Keratinocyte (primary cell): Measurements from ENCODE around the gene POU4F1. TPM values are rescaled to one million over a fixed set of nuclear protein-coding genes. Genes with fewer than 3 reads are reported as not detected.

Experiments
- DNase-seq: peaks from one replicate; pipeline ENCODE4 v3.0.0-alpha.2; 2011; ENCODE audit warnings: low read depth, missing footprints, low spot score
- FAIRE-seq: peaks from 2 replicates; lab custom pipeline; 2011; peaks lifted over from hg19 to GRCh38; lab: Jason Lieb, UNC
- H2AFZ ChIP-seq: 2 replicates; pipeline ENCODE4 v1.6.0; 2012; ENCODE audit warnings: low read length, control low read depth, inconsistent platforms; ENCODE audit not compliant: control insufficient read depth
- H3K27ac ChIP-seq: 2 replicates; pipeline ENCODE4 v1.5.1; 2011; ENCODE audit warnings: low read length; ENCODE audit not compliant: control insufficient read depth, insufficient read depth
- H3K27me3 ChIP-seq: 3 replicates; pipeline ENCODE4 v1.6.0; 2011; ENCODE audit warnings: low read length; ENCODE audit not compliant: control insufficient read depth, insufficient read depth; ENCODE audit errors: extremely low read depth
- H3K36me3 ChIP-seq, 2 experiments: 2 replicates in 1 of 2; 3 replicates in 1 of 2; pipeline ENCODE4 v1.5.1; 2011; ENCODE audit warnings: low read length in 2 of 2, mild to moderate bottlenecking in 1 of 2; ENCODE audit not compliant: control insufficient read depth in 2 of 2, insufficient read depth in 2 of 2; ENCODE audit errors: extremely low read depth in 1 of 2
- H3K4me1 ChIP-seq: 3 replicates; pipeline ENCODE4 v1.5.1; 2011; ENCODE audit warnings: low read length; ENCODE audit not compliant: control insufficient read depth, insufficient read depth; ENCODE audit errors: extremely low read depth
- H3K4me2 ChIP-seq: 3 replicates; pipeline ENCODE4 v1.6.0; 2011; ENCODE audit warnings: low read depth, low read length; ENCODE audit not compliant: control insufficient read depth, insufficient read depth; ENCODE audit errors: extremely low read depth
- H3K4me3 ChIP-seq, 3 experiments: fragments of 200-600 bp in 1 of 3; sonication (generic) in 1 of 3; 2 replicates in 2 of 3; 3 replicates in 1 of 3; pipeline ENCODE4 v1.5.1; 2011 to 2016; ENCODE audit warnings: low read length in 3 of 3, mild to moderate bottlenecking in 3 of 3, control low read depth in 2 of 3, inconsistent platforms in 1 of 3, low read depth in 1 of 3, mixed read lengths in 1 of 3, mixed run types in 1 of 3, moderate library complexity in 1 of 3; ENCODE audit not compliant: control insufficient read depth in 2 of 3, insufficient read depth in 2 of 3; ENCODE audit errors: extremely low read depth in 1 of 3
- H3K79me2 ChIP-seq: 2 replicates; pipeline ENCODE4 v1.6.0; 2012; ENCODE audit warnings: low read length; ENCODE audit not compliant: control insufficient read depth, insufficient read depth
- H3K9ac ChIP-seq: 3 replicates; pipeline ENCODE4 v1.6.0; 2011; ENCODE audit warnings: low read length; ENCODE audit not compliant: control insufficient read depth, insufficient read depth; ENCODE audit errors: extremely low read depth
- H3K9me1 ChIP-seq: 3 replicates; pipeline ENCODE4 v1.6.0; 2011; ENCODE audit warnings: low read length; ENCODE audit not compliant: control insufficient read depth, insufficient read depth; ENCODE audit errors: extremely low read depth
- H3K9me3 ChIP-seq: 2 replicates; pipeline ENCODE4 v1.5.1; 2012; ENCODE audit warnings: low read depth, low read length; ENCODE audit not compliant: control insufficient read depth
- H4K20me1 ChIP-seq: 3 replicates; pipeline ENCODE4 v1.6.0; 2011; ENCODE audit warnings: low read length; ENCODE audit not compliant: control insufficient read depth, insufficient read depth; ENCODE audit errors: extremely low read depth
- EZH2 ChIP-seq: IDR thresholded peaks from one replicate; pipeline ENCODE4 v1.6.1; 2012; ENCODE audit warnings: inconsistent platforms, mild to moderate bottlenecking, low read length, moderate library complexity
- dilution Hi-C: fragments of 300-500 bp; cut with MboI; formaldehyde crosslinking; loops from one replicate; pipeline ENCODE4 v1.7.0; 2020; ENCODE audit warnings: low sequenced_read_pairs; ENCODE audit not compliant: extremely low pct_ligation_motif_present
- polyA plus RNA-seq, 5 experiments: library from polyadenylated mRNA; depleted of rRNA in 3 of 5; stranded (reverse) in 3 of 5; stranded (forward) in 1 of 5; unstranded in 1 of 5; fragments of >200 nt; gene quantifications; 1 replicate in 1 of 5; 2 replicates in 3 of 5; 3 replicates in 1 of 5; pipeline versions ENCODE4 v1.2.1 to v1.2.3, GENCODE V29; 2011 to 2012; ENCODE audit warnings: missing spikeins in 2 of 5, low read depth in 1 of 5, low replicate concordance in 1 of 5
- TF ChIP-seq, protein P1 (sequence below), 3 experiments: IDR thresholded peaks in 1 of 3; conservative IDR thresholded peaks in 1 of 3; optimal IDR thresholded peaks in 1 of 3; 2 replicates in 2 of 3; 3 replicates in 1 of 3; pipeline versions ENCODE3 to v1.5.1; 2011; ENCODE audit warnings: low read length in 3 of 3, mild to moderate bottlenecking in 3 of 3, moderate library complexity in 2 of 3, control low read depth in 1 of 3, inconsistent platforms in 1 of 3; ENCODE audit not compliant: insufficient read depth in 2 of 3; ENCODE audit errors: extremely low read depth in 1 of 3

POU4F1 gene
- polyA plus RNA-seq, 1 donor (not counting 4 experiments of a cell fraction or from before 2014, with no cell fraction given) = not detected

DNA sequence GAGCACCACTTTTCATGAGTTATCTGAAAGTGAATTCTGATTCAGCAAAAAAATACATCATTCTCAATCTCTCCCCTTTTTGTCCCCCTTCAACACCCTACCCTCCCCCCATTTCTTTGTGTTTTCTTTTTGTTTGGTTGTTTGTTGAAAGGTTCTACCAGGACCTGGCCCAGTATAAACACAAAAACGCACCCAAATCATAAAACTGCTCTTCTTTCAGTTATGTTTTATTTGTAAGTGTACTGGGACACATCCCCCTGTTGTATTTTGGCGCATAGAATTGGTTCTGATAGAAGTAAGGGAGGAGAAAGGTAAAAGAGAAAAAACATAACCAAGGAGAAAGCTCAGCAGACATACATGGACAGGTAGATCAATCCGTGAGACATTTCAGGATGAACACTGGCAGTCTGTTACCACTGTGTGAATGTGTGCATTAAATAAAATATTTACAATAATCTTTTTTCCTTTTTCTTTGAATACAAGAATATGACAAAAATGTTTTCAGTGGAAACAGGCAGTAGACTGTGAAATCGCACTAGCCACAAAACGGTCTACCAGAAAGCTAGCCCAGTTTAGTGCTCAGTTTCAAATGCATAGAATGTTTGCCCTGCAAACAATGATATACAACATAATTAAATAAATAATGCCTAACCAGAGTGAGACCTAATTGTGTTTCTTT lies 4.2 kb downstream of the POU4F1 start:
- Histone ChIP-seq H3K79me2 (no peaks in the 10 kb centered on the region), H3K36me3 (no peaks in the 10 kb centered on the region), H3K9ac (no peak overlapping the region), H3K4me2 (no peak overlapping the region), H3K27ac (no peak overlapping the region), H3K4me3 (no peak overlapping the region), H3K4me1 (peaks cover 3% of the 10 kb centered on the region), H3K27me3 (peaks cover 95% of the 10 kb centered on the region), H3K9me3 (peaks cover 2% of the 10 kb centered on the region), H4K20me1 (no peaks in the 10 kb centered on the region), H3K9me1 (no peaks in the 10 kb centered on the region), H2AFZ (no peak overlapping the region)
- dilution Hi-C loops = no loop called here
- no peak for FAIRE-seq
- peak; percentile 54 for TF ChIP-seq EZH2
- TF ChIP-seq, protein P1, sequence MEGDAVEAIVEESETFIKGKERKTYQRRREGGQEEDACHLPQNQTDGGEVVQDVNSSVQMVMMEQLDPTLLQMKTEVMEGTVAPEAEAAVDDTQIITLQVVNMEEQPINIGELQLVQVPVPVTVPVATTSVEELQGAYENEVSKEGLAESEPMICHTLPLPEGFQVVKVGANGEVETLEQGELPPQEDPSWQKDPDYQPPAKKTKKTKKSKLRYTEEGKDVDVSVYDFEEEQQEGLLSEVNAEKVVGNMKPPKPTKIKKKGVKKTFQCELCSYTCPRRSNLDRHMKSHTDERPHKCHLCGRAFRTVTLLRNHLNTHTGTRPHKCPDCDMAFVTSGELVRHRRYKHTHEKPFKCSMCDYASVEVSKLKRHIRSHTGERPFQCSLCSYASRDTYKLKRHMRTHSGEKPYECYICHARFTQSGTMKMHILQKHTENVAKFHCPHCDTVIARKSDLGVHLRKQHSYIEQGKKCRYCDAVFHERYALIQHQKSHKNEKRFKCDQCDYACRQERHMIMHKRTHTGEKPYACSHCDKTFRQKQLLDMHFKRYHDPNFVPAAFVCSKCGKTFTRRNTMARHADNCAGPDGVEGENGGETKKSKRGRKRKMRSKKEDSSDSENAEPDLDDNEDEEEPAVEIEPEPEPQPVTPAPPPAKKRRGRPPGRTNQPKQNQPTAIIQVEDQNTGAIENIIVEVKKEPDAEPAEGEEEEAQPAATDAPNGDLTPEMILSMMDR (optimal IDR thresholded peaks at IDR 0.05 in 1 of 3, IDR thresholded peaks at IDR 0.05 in 1 of 3, conservative IDR thresholded peaks at IDR 0.05 in 1 of 3; ENCODE audit: extremely low read depth in 1 of 3, insufficient read depth in 2 of 3, low read length in 3 of 3) = no peak
- no peak for DNase-seq

DNA sequence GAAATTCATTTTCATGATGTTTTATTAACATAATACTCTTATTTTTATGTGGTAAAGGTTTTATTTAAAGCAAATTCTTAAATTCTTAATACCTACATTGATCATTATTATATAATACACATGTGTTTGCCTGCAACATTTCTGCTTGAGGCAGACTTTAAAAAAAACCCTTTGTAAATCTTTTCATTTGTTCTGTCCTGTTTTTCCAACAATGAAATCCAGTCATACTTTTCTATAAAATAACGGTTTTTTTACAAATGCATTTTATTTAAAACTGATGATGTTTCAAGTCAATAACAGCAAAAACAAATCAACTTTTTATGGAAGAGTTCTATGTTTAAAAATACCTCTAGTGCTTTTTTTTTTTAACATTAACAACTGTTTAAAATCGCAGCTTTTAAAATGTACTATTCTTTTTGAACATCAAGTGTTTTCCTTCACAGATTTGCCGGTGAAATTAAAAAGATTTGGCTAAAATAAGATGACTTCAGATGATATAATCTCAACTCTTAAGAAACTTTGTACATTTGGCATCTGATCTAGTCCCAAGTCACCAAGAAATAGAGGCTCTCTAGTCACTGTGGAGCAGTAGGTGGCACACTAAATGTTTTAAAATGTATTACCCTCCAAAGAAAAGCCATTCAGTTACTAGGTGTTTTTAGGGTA lies 5.1 kb downstream of the POU4F1 start:
- DNase-seq = no peak
- Histone ChIP-seq H2AFZ (no peak overlapping the region), H3K4me2 (no peak overlapping the region), H3K27ac (no peak overlapping the region), H3K36me3 (no peaks in the 10 kb centered on the region), H3K4me3 (no peak overlapping the region), H3K9ac (no peak overlapping the region), H3K9me3 (peaks cover 2% of the 10 kb centered on the region), H3K79me2 (no peaks in the 10 kb centered on the region), H3K27me3 (peaks cover 95% of the 10 kb centered on the region), H3K9me1 (no peaks in the 10 kb centered on the region), H3K4me1 (peaks cover 3% of the 10 kb centered on the region), H4K20me1 (no peaks in the 10 kb centered on the region)
- dilution Hi-C loops = no loop called here
- FAIRE-seq = no peak
- TF ChIP-seq, protein P1 (optimal IDR thresholded peaks at IDR 0.05 in 1 of 3, IDR thresholded peaks at IDR 0.05 in 1 of 3, conservative IDR thresholded peaks at IDR 0.05 in 1 of 3; ENCODE audit: extremely low read depth in 1 of 3, insufficient read depth in 2 of 3, low read length in 3 of 3) = no peak
- TF ChIP-seq EZH2 = no peak
